NOMO-1 (cell line): ENCODE measurements around the gene ANO2.

Source experiments
- DNase-seq, 2 experiments: peaks; one replicate each; lab custom pipeline; 2025; ENCODE audit not compliant: unreplicated experiment in 2 of 2; lab: John Stamatoyannopoulos, UW

ANO2 gene

DNA sequence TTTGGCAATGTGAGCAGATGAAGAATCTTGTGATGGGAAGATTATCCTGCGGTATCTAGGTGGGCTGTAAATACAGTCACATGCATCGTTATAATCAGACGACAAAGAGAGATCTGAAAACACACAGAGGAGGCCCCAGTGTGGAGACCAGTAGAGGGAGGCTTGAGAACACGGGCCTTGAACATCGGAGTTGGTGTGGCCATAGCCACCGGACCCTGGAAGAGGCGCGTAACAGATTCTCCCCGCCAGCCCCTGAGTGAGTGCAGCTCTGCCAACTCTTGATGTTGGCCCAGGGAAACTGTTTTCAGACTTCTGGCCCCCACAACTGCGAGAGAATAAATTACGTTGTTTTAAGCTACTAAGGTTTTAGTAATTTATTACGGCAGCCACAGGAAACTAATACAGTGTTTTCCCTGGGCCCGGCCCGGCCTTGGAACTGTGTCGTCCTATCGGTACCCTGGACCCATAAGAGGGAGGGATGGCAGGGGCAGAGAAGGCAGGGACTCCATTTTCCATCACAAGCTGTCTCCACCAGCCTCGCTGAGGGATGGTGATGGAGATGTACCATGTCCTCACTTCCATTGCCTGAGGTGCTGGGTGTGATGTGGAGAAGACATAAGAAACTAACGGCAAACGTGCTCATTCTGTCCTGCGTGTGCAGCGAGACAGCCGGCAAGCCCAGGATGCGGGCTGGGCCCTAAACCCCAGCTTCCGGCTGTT, 421.5 kb downstream of the ANO2 start:
- no peak for DNase-seq

GRCh38 chr12:5522432-5523335, 422.4 kb downstream of the ANO2 start:
- DNase-seq, result no peak

- DNase-seq, result no peak
These were observed 423.4 kb downstream of the ANO2 start for GRCh38 chr12:5521456-5522325.

DNA sequence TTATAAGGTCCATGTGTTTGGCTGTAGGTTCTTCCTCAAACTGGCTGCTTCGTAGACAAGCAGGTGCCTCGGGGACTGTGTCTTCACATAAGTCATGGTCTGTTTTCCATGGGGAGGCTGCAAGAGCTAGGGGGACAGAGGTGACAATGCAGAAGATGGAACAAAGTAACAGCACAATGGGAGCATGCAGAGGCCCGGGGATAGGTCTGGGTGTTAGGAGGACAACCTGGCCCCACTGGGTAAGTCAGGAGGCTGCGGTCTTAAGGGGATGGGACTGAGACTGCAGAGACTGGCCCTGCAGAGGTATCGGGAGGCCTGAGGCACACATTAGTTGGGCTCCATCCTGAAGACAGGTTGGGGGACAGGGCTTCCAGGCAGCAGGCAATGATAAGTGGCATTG, 424.2 kb downstream of the ANO2 start:
- no peak for DNase-seq

DNA sequence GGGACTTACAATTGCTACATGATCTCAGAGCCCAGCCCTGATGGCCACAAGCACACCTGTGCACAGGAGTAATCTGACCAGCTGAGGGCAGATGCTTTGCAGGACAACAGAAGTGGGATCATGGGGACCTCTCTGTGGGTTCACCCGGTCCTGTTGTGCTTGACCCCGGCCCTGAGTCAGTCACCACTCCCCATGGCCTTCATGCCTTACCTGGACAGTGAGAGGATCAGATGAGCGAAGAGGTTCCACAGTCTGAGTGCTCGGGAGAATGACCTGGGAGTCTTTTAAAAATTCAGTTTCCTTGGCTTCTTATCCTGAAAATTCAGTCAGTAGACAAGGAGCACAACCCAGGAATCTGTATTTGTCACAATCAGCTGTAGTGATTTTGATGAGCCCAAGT, 425.0 kb downstream of the ANO2 start:
- DNase-seq, result no peak

GRCh38 chr12:5518584-5519365, 426.3 kb downstream of the ANO2 start:
- DNase-seq, result no peak

GRCh38 chr12:5516371-5517241, 428.5 kb downstream of the ANO2 start:
- no peak for DNase-seq

DNA sequence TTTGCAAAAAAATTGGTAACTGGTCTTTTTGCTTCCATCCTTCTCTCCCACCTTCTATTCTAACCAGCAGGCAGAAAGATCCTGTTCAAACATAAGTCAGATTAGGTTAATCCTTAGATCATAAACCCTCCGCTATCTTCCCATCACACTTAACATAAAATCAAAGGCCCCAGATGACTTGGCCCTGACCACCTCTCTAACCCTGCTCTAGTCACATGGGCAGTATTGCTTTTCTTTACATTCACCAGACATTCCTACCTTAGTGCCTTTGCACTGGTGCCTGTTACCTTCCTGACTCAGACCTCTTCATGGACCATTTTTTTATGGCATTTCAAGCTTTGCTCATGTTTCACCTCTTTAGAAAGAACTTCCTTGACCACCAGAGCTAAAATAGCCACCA, 429.6 kb downstream of the ANO2 start:
- no peak for DNase-seq

DNA sequence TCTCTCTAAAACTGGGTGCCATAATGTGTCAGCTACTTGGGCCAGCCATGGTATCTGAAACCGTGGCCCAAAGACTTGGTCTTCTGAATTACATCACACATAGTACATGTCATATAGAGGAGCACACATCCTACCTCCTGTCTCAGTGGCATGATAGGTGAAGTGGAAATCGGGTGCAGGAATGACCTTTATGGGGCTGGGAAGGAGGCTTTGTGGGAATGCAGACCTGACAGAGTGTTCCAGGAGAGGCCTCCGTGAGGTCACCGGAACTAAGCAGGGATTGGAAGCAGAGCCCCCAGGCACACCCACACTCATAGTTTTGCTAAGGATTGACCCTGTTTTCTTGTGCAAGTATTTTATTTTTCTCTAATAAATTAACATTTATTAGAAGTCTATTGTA, 430.5 kb downstream of the ANO2 start:
- DNase-seq, result no peak

- DNase-seq, result no peak
These were observed 431.0 kb downstream of the ANO2 start for GRCh38 chr12:5514016-5514415.

- DNase-seq, result no peak
These were observed 431.7 kb downstream of the ANO2 start for GRCh38 chr12:5513406-5513805.
